Karpas-422 (cell line): ENCODE data around the gene PDE8A. TPM values are rescaled to one million over a fixed set of nuclear protein-coding genes. Genes with fewer than 3 reads are reported as not detected.

Experiments used
- DNase-seq: peaks from one replicate; pipeline ENCODE4 v3.0.0-alpha.2; 2015
- H2AFZ ChIP-seq: fragments of 200-600 bp; sonication (generic); 2 replicates; pipeline ENCODE4 v1.6.1; 2014; ENCODE audit warnings: antibody characterized with exemption, low read length, mixed read lengths
- H3K27ac ChIP-seq: fragments of 200-600 bp; sonication (generic); 2 replicates; pipeline ENCODE4 v1.5.1; 2014; ENCODE audit warnings: mild to moderate bottlenecking, low read length, moderate library complexity
- H3K27me3 ChIP-seq: fragments of 200-600 bp; sonication (generic); 2 replicates; pipeline ENCODE4 v1.6.1; 2014; ENCODE audit warnings: low read length, mixed read lengths
- H3K36me3 ChIP-seq: fragments of 200-600 bp; sonication (generic); 2 replicates; pipeline ENCODE4 v1.6.1; 2014; ENCODE audit warnings: low read length, mixed read lengths; ENCODE audit not compliant: insufficient read depth
- H3K4me1 ChIP-seq: fragments of 200-600 bp; sonication (generic); 2 replicates; pipeline ENCODE4 v1.6.1; 2014; ENCODE audit warnings: mild to moderate bottlenecking, low read length, mixed read lengths
- H3K4me2 ChIP-seq: fragments of 200-600 bp; sonication (generic); 2 replicates; pipeline ENCODE4 v1.6.1; 2014; ENCODE audit warnings: low read length, low read depth, mild to moderate bottlenecking; ENCODE audit not compliant: poor library complexity, severe bottlenecking
- H3K4me3 ChIP-seq: fragments of 200-600 bp; sonication (generic); 2 replicates; pipeline ENCODE4 v1.5.1; 2014; ENCODE audit warnings: mild to moderate bottlenecking, antibody characterized with exemption, low read length, mixed read lengths
- H3K79me2 ChIP-seq: fragments of 200-600 bp; sonication (generic); 2 replicates; pipeline ENCODE4 v1.6.1; 2014; ENCODE audit warnings: mild to moderate bottlenecking, low read length, mixed read lengths
- H3K9ac ChIP-seq: fragments of 200-600 bp; sonication (generic); 2 replicates; pipeline ENCODE4 v1.6.0; 2014; ENCODE audit warnings: low read length
- H3K9me2 ChIP-seq: fragments of 200-600 bp; sonication (generic), shearing (Covaris generic); replicated peaks from 2 replicates; pipeline ENCODE4 v1.6.0; 2014; ENCODE audit warnings: mild to moderate bottlenecking, low read length, moderate library complexity; ENCODE audit not compliant: insufficient read depth
- H3K9me3 ChIP-seq: fragments of 300-700, 200-600 bp; sonication (generic); 2 replicates; pipeline ENCODE4 v1.6.1; 2014; ENCODE audit warnings: low read length, mixed read lengths
- H4K20me1 ChIP-seq: fragments of 200-600 bp; sonication (generic); 2 replicates; pipeline ENCODE4 v1.6.1; 2014; ENCODE audit warnings: mild to moderate bottlenecking, antibody characterized with exemption, low read length, low read depth; ENCODE audit not compliant: insufficient read depth
- total RNA-seq: library from RNA; depleted of rRNA; stranded (reverse); fragments of >200 nt; shearing (Covaris generic); gene quantifications from 2 replicates; pipeline ENCODE4 v1.2.3, GENCODE V29; 2014; ENCODE audit warnings: low replicate concordance

Gene PDE8A
- total RNA-seq, 1 experiment from 2014 or later = 3.4 TPM

DNA sequence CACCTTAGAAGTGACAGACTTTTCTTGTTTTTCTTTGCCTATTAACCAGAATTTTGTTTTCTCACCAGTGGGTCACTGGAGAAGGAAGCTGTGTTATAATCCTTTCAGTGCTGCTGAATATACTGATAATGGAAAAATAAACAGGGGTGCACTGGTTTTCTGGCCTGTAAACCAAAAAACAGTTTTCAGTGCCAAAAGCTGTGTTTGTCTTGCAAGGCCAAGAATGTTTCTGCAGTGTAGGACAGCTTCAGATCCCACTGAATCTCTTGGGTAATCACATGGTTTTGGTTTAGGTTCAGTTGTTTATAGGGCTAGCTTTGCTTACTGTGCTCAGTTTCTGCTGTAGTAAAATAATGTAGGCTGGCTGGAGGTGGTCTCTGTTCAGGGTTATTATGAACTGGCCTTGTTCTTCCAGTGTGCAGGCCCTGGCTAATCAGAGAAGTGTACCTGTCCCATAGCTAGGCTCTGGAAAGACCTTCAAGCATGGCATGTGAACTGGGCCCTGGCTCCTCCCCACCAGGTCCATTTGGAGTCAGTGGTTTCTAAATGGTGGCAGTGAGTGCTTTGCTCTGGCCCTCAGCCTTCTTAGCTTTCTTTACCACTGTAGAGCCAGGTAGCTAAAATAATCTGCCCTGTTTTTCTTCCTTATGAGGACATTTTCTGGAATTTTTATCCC lies 18.7 kb downstream of the PDE8A start:
- no peak for DNase-seq
- Histone ChIP-seq H3K4me3 (no peak overlapping the region), H3K27ac (no peak overlapping the region), H2AFZ (no peak overlapping the region), H3K4me1 (peaks cover 11% of the 10 kb centered on the region), H3K36me3 (no peaks in the 10 kb centered on the region), H4K20me1 (peaks cover 6% of the 10 kb centered on the region; the same call in 1 of the 2 replicates), H3K9me3 (no peaks in the 10 kb centered on the region), H3K79me2 (no peaks in the 10 kb centered on the region), H3K9ac (no peak overlapping the region), H3K4me2 (no peak overlapping the region), H3K9me2 (no peaks in the 10 kb centered on the region), H3K27me3 (no peaks in the 10 kb centered on the region)

DNA sequence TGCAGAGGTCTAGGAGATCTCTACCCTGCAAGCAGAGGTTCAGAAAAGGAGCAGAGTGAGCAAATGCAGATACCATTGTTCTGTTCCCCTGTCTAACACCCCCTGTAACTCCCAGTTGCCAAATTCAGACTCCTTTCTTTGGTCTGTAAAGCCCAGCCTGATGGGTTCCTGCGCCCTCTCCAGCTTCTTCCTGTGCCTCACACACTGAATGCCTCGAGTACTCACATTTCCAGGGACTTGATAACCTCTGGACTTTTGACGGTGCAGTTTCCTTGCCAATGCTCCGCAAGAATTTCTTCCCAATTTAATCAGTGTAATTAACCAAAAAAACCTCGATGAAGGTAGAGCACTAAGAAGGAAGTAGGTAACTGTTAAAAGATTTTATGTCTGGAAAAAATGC lies 19.3 kb downstream of the PDE8A start:
- H3K79me2 ChIP-seq = no peaks in the 10 kb centered on the region
- peaks cover 6% of the 10 kb centered on the region; the same call in 1 of the 2 replicates for H4K20me1 ChIP-seq

DNA sequence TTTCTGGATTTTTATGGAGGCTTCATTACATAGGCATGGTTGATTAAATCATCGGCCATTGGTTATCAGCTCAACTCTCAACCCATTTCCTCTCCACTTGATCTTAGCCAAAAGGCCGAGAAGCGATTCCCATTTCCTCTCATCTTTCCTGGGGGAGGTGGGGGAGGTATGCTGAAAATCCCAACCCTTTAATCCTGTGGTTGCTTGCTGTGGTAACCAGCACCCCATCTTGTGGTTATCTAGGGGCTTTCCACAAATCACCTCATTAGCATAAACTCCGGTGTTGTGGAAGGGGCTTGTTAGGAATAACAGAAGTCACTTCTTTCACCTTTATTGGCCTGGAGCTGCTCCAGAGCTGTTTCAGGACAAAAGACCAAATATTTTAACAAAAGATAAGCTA lies 20.9 kb downstream of the PDE8A start:
- no peak for DNase-seq
- H3K27me3 ChIP-seq = no peaks in the 10 kb centered on the region
- H3K27ac ChIP-seq = no peak overlapping the region
- H3K9ac ChIP-seq = no peak overlapping the region
- peaks cover 6% of the 10 kb centered on the region; the same call in 1 of the 2 replicates for H4K20me1 ChIP-seq
- H3K36me3 ChIP-seq = no peaks in the 10 kb centered on the region
- no peak overlapping the region for H2AFZ ChIP-seq
- H3K4me2 ChIP-seq = no peak overlapping the region
- H3K9me3 ChIP-seq = no peaks in the 10 kb centered on the region
- peaks cover 11% of the 10 kb centered on the region for H3K4me1 ChIP-seq
- H3K79me2 ChIP-seq = no peaks in the 10 kb centered on the region
- H3K4me3 ChIP-seq = no peak overlapping the region
- H3K9me2 ChIP-seq = no peaks in the 10 kb centered on the region

More for the DNA sequence above, 19.3 kb downstream of the PDE8A start:
- no peaks in the 10 kb centered on the region for H3K9me3 ChIP-seq
- H3K4me1 ChIP-seq = peaks cover 11% of the 10 kb centered on the region
- no peak overlapping the region for H3K27ac ChIP-seq
- H3K27me3 ChIP-seq = no peaks in the 10 kb centered on the region
- no peak overlapping the region for H2AFZ ChIP-seq
- H3K36me3 ChIP-seq = no peaks in the 10 kb centered on the region
- H3K9ac ChIP-seq = no peak overlapping the region
- H3K4me3 ChIP-seq = no peak overlapping the region
- DNase-seq = no peak
- no peaks in the 10 kb centered on the region for H3K9me2 ChIP-seq
- H3K4me2 ChIP-seq = no peak overlapping the region

DNA sequence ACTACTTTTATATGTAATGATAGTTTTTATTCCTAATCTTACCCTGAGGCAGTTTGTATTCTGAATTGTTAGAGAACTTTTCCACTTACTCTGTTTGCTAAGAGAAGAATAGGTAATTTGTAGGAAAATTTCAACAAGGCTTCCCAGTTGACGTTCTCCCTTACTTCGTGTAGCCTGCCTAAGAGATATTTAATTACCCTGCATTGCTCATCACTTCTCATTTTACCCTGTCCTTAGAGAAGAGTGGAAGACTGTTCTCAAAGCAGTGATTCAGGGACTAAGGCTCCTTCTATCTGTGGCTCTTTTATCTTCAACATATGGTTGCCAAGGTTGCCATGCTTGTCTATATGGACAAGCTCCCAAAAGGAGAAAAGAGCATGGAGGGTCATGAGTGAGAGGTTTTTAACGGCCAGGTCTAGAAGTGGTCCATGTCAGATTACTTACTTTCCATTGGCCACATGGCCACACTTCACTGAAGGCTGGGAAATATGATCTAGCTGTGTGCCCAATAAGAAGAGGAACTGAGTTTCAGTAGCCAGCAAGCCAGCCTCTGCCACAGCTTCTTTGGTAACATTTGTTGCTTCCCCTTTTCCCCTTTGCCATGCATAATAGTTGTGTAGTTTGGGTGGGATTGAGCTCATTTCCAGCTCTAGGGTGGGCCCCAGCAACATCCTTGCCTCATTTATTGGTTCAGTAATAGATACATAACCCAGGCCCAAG lies 22.1 kb downstream of the PDE8A start:
- H3K27ac ChIP-seq = no peak overlapping the region
- H3K36me3 ChIP-seq = no peaks in the 10 kb centered on the region
- no peaks in the 10 kb centered on the region for H3K27me3 ChIP-seq
- no peaks in the 10 kb centered on the region for H3K9me3 ChIP-seq
- H2AFZ ChIP-seq = no peak overlapping the region
- H3K4me2 ChIP-seq = no peak overlapping the region
- no peaks in the 10 kb centered on the region for H3K9me2 ChIP-seq
- no peak overlapping the region for H3K9ac ChIP-seq
- H3K4me3 ChIP-seq = no peak overlapping the region
- peaks cover 6% of the 10 kb centered on the region; the same call in 1 of the 2 replicates for H4K20me1 ChIP-seq
- H3K79me2 ChIP-seq = no peaks in the 10 kb centered on the region
- peaks cover 18% of the 10 kb centered on the region for H3K4me1 ChIP-seq
- peak; percentile 61 for DNase-seq

DNA sequence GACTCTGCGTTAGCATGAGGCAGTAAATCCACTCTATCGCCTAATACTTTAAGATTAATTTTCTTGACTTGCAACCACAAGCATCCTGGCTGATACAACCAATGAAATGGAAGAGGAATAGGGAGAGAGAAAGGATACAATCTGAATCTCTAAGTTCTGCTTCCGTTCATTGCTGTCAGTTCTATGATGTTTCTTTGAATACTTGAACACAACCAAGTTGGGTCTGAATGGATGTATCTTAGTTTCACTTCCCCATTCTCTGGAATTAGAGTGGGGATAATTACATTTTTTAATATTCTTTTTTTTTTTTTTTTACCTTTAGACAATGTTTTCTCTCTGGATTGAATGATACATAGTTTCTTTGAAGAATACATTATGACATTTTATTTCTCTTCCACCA lies 22.9 kb downstream of the PDE8A start:
- no peak overlapping the region for H3K9ac ChIP-seq
- no peak overlapping the region for H3K4me2 ChIP-seq
- no peaks in the 10 kb centered on the region for H3K36me3 ChIP-seq
- H3K9me2 ChIP-seq = no peaks in the 10 kb centered on the region
- no peak overlapping the region for H2AFZ ChIP-seq
- no peak overlapping the region for H3K27ac ChIP-seq
- H3K4me3 ChIP-seq = no peak overlapping the region
- no peaks in the 10 kb centered on the region for H3K9me3 ChIP-seq
- H4K20me1 ChIP-seq = peaks cover 13% of the 10 kb centered on the region; the same call in 1 of the 2 replicates
- no peaks in the 10 kb centered on the region for H3K79me2 ChIP-seq
- H3K27me3 ChIP-seq = no peaks in the 10 kb centered on the region
- DNase-seq = peak; percentile 48
- H3K4me1 ChIP-seq = peaks cover 23% of the 10 kb centered on the region

DNA sequence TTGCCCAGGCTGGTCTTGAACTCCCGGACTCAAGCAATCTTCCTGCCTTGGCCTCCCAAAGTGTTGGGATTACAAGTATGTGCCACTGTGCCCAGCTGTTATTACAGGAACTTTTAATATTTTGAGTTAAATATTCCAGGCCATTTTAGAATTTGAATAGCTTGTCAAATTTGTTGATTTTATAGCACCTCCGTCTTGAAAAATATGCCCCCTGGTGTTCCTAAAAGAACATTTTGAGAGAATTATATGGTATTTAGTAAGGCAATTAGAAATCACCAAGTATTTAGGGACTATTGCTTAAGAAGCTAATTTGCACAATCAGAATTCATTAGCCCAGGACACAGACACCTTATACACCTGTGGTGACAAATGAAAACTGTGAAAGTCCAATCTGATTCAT lies 23.7 kb downstream of the PDE8A start:
- H3K9me2 ChIP-seq = no peaks in the 10 kb centered on the region
- H3K4me2 ChIP-seq = no peak overlapping the region
- H3K9me3 ChIP-seq = no peaks in the 10 kb centered on the region
- H3K9ac ChIP-seq = no peak overlapping the region
- no peaks in the 10 kb centered on the region for H3K36me3 ChIP-seq
- no peak overlapping the region for H2AFZ ChIP-seq
- no peak overlapping the region for H3K27ac ChIP-seq
- H3K4me3 ChIP-seq = no peak overlapping the region
- H3K27me3 ChIP-seq = no peaks in the 10 kb centered on the region
- peaks cover 17% of the 10 kb centered on the region for H4K20me1 ChIP-seq
- peaks cover 30% of the 10 kb centered on the region for H3K4me1 ChIP-seq
- no peak for DNase-seq
- H3K79me2 ChIP-seq = no peaks in the 10 kb centered on the region

DNA sequence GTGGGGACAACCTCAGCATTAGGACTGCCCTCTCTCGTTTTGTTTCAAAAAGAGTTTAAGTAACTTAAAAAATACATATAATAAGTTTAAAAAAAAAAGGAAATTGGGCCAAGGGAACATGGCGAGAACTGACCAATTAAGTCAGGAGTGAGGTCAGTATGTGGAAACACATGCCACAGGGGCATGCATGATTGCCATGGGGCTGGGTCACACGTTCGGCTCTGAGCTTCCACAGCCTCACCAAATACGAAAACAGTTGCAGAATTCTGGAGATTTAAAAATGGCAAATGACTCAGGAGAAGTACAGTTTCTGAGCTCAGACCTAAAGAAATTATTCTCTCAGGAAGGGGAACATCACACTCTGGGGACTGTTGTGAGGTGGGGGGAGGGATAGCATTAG lies 24.1 kb downstream of the PDE8A start:
- no peak overlapping the region for H3K4me3 ChIP-seq
- no peaks in the 10 kb centered on the region for H3K79me2 ChIP-seq
- no peaks in the 10 kb centered on the region for H3K9me3 ChIP-seq
- no peak overlapping the region for H3K4me2 ChIP-seq
- no peaks in the 10 kb centered on the region for H3K36me3 ChIP-seq
- no peaks in the 10 kb centered on the region for H3K9me2 ChIP-seq
- H2AFZ ChIP-seq = no peak overlapping the region
- H3K27ac ChIP-seq = no peak overlapping the region
- H3K27me3 ChIP-seq = no peaks in the 10 kb centered on the region
- no peak for DNase-seq
- H3K4me1 ChIP-seq = peaks cover 32% of the 10 kb centered on the region
- H4K20me1 ChIP-seq = peaks cover 17% of the 10 kb centered on the region; the same call in 1 of the 2 replicates
- no peak overlapping the region for H3K9ac ChIP-seq

DNA sequence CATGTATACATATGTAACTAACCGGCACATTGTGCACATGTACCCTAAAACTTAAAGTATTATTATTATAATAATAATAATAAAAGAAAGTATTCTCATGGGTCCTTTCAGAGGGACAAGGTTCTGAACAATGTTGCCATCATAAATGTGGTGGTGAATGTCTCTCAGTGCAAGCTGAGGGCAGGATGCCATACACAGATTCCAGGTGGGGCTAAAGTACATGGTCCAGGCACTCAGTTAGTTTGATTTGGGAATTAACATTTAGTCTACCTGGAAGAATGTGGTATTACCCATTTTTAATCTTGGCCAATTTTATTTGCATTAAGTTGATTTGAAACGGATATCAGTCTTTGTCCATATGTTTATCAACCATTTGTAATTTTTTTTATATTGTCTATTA lies 24.5 kb downstream of the PDE8A start:
- no peak overlapping the region for H2AFZ ChIP-seq
- no peak for DNase-seq
- H3K4me1 ChIP-seq = peaks cover 32% of the 10 kb centered on the region
- H3K79me2 ChIP-seq = no peaks in the 10 kb centered on the region
- H3K9me2 ChIP-seq = no peaks in the 10 kb centered on the region
- no peak overlapping the region for H3K4me3 ChIP-seq
- H3K9me3 ChIP-seq = no peaks in the 10 kb centered on the region
- H3K4me2 ChIP-seq = no peak overlapping the region
- no peak overlapping the region for H3K27ac ChIP-seq
- H3K9ac ChIP-seq = no peak overlapping the region
- H4K20me1 ChIP-seq = peaks cover 17% of the 10 kb centered on the region; the same call in 1 of the 2 replicates
- H3K36me3 ChIP-seq = no peaks in the 10 kb centered on the region
- H3K27me3 ChIP-seq = no peaks in the 10 kb centered on the region
